A549 treated with Mapracorat at 1 μM for 4 hours (cell line): Measurements from ENCODE around the gene C7orf33. TPM values are rescaled to one million over a fixed set of nuclear protein-coding genes. Genes with fewer than 3 reads are reported as not detected.

ENCODE experiments used
- total RNA-seq: library from RNA; stranded (reverse); fragments of 200-300 nt; extraction: Qiagen RNA extraction; gene quantifications from 5 replicates; pipeline ENCODE4 v1.2.3, GENCODE V29; 2022

The C7orf33 gene
- total RNA-seq = not detected in 5 replicates

GRCh38 chr7:148590471-148590870 lies at the start of gene C7orf33:
C7orf33 (plus strand) TSS chr7:148590766; CDS start chr7:148590926, 160 bp downstream.

Other genes with a start within 250 kb of the C7orf33 start
- gene CUL1, start 108.1 kb downstream of the C7orf33 start, total RNA-seq = 52.3 to 57.1 TPM (median 54.3 TPM) in 5 replicates